Brain pericyte (primary cell): ENCODE measurements around the gene ZNF775.

Experiments
- DNase-seq: peaks from one replicate; pipeline ENCODE4 v3.0.0-alpha.2; 2012; ENCODE audit warnings: low read depth, low spot score

ZNF775 gene

DNA sequence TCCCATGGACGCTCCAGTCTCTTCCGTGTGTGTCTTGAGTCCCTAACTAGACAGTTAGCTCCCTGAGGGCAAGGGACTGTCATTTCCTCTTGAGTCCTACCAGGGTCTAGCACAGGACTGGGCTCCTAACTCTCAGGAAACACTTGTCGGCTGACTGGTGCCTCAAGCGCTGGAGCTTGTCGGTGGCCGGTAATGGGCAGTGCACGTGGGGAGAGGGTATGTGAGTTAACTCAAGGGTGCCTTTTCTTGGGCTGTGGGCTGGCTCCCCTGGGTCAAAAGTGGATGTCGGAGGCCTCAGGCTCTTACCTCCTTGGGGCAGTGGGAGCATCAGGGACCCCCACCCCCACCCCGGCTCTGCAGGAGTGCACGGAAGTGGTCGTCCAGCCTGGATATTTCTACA is 32.9 kb downstream of the ZNF775 start:
- DNase-seq = no peak

DNA sequence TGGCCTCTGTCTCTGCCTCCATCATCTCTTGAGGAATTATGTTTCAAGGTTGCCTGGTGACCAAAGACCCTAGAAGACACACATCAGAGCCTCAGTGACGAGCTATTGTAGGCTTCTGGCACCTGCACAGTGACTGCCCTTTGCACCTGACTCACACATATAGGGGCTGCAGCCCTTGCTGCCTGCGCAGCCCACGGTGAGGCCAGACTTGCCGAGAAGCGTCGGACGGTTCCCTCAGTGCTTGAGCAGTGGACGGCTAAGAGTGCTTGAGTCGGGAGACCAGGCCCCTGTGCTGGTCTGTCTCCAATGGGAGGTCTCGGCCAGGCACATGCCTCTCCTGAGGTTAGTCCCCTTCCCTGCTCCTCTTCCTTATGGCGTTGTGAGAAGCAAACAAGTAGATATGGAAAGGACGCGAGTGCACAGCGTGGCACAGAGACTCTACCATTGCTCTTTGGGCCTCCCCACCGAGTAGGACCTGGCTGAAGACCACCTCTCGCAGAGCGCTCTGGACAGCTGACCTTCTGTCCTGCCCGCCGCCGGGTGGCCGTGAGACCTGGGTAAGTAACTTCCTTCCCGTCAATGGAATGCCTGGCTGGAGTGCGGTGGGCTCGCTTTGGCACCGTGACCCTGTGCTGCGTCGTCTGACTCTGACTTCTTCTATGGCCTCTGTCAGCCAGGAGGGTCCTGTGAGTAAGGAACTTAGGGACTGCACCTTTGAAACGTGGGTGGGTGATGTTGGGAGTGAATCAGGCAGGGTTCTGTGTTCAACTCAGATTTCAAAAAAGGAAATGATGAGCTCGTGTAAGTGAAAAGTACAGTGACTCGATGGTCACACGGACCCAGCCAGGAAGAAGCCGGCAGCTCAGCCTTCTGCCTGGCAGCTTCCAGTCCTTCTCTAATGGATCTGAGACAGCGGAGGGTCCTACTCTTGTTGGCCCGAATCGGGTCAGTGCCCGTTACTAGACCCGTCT is 33.7 kb downstream of the ZNF775 start:
- no peak for DNase-seq

DNA sequence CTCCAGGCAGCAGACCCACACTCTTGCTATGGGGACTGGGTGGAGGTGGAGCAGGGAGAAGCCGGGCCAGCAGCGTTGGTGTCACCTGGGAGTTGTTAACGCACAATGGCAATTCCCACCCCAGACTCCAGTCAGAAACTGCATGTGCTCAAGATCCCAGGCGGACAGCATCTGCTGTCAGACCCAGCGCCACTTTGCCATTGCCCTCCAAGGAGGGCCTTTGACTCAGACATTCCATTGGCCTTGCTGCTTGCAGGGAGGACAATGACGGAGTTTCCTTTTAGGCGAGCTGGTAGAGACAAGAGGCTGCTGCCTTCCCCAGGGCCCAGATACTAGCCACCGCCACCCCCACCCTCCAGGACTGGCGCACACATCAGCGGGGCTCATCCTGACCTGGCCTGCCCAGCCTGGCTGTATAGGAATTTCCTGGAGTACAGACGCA is 34.5 kb downstream of the ZNF775 start:
- DNase-seq = no peak

DNA sequence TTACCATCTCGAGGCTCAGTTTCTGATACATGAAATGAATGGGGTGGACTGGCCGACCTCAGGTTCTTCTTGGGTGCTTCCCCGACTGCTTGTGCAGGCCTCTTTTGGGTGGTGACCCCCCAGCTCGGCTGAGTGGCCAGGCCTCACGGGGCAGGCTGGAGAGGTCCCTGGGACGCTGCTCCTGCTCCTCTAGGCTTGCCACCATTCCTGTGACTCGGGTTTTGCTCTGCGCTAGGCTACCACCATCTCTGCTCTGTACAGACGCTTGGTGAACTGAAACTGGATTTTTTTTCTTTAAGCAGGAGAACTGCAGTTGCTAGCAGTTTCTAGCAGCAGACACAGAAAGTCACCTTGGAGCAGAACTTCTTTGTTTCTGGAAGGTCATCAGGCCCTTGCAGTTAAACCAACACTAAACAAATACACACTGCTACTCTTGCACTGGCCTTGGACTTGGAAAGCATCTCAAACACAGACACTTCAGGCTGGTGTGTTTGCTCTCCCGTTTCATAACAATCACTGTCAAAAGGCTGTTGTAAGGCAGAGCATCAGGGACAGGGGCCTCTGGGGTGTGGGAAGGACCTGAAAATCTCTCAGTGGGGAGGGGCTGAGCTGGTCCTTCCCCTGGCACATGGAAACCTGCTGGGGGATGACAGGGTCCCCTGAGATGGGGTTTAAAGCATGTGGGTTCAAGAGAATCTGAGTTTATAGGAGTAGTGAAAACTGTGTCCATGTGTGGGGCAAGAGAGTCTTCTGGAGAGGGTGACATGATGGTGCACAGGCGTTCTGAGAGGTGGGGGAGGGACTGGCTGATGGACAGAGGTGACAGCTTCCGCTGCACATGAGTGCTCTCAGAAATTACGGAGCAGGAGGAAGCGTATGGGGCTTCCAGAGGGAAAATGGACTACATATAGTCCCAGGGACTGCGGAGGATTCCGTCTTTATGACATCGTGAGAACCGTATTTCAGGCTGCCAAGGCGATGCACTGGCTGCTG is 36.3 kb downstream of the ZNF775 start:
- no peak for DNase-seq

DNA sequence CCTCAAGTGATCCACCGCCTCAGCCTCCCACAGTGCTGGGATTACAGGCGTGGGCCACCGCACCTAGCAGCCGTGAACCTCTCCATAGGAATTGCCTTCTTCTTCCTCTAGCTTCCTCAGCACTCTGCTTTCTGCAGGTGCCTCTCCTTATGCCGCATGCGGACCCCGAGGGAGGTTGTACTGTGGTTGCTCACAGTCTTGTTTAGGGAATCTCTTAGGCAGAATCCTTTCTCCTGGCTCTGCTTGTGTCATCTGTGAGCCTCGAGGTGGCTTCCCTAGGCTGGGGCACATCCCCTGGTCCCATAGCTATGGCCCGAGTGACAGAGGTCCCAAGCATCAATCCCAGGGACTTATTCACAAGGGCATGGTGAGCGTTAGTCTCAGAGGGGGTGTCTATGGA is 38.1 kb downstream of the ZNF775 start:
- DNase-seq = no peak

DNA sequence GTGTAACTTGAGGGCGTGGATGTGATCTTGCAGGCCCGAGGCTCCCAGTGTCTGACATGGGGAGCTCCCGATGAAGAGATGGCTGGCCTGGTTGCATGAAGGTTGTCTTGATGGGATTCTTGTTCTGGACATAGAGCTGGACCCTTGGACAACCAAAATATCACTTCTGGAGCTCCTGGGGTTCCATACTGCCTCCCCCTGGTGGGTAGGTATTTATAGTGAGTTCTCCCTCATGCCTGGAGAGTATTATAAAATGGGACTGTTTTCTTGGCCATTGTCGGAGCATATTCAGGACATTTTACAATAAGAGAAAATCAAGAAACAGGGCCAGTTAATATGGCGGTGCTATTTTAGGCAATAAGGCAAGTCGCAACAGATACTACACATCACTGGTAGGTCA is 38.7 kb downstream of the ZNF775 start:
- no peak for DNase-seq

DNA sequence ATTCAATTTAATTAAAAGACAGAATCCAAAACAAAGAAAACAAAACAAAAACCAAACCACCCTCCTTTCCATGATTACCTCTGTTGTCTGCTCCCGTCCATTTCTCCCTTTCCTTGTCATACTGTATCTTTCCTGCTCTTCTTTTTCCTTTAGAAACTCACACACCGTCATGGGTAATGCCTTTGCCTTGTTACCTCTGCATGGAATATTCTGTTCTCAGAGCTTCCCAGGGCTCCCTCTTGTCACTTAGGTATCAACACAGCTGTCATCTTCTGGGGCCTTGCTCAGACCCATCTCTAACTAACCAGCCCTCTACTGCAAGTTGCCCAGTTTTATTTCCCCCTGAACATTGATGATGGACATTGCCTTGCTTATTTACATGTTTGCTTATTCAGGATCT is 41.1 kb downstream of the ZNF775 start:
- DNase-seq = no peak

DNA sequence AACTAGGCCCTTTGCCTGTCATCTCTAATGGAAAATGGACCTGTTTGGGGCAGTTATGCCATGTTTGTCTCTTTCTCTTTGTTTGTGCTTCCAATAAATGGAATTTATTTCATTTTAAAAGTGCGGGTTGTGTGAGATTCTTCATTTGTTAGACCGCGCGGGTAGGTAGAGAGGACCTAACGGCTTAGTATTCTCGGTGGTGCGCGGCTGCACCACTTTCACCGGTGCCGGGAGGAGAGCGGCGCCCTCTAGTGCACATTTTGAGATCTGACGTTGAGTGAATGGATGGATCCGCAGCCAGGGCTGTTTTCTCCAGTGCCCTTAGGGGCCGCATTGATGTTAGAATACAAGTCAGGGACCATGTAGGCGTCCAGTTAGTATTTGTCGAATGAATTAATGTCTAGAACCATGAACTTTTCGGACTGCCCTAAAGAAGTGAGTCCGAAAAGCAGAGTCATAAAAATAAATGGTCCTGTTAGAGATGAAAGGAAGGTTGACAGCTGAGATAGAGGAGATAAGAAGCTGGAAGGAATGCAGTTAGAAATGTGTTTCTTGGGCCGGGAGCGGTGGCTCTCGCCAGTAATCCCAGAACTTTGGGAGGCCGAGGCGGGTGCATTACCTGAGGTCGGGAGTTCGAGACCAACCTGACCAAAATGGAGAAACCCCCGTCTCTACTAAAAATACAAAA is 42.0 kb downstream of the ZNF775 start:
- peak; percentile 45 for DNase-seq

DNA sequence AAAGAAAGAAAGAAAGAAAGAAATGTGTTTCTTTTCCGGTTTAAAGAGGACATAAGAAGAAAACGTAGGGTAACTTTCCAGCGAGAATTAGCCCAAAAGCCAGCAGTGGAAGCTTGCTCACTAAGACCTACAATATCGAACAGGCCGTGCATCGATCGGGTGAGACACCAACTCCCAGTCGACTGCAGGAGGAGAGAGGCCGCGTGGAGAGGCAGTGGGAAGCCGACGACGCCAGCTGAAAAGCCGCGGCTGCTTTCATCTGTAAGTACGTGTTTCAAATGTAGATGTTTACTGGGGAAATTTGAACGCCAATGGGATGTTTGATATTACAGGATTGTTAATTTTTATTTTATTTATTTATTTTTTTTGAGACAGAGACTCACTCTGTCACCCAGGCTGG is 42.7 kb downstream of the ZNF775 start:
- no peak for DNase-seq

DNA sequence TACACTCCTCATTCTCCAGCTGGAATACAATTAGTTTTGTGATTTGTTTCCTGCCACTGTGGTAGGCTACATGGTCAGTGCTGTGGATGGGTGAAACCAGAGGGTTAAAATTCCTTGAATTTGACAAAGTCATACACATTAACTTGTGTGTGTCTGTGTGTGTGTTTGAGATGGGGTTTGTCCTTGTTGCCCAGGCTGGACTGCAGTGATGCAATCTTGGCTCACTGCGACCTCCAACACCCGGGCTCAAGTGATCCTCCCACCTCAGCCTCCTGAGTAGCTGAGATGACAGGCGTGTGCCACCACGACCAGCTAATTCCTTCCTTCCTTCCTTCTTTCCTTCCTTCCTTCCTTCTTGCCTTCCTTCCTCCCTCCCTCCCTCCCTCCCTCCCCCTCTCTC is 46.5 kb downstream of the ZNF775 start:
- DNase-seq = no peak

DNA sequence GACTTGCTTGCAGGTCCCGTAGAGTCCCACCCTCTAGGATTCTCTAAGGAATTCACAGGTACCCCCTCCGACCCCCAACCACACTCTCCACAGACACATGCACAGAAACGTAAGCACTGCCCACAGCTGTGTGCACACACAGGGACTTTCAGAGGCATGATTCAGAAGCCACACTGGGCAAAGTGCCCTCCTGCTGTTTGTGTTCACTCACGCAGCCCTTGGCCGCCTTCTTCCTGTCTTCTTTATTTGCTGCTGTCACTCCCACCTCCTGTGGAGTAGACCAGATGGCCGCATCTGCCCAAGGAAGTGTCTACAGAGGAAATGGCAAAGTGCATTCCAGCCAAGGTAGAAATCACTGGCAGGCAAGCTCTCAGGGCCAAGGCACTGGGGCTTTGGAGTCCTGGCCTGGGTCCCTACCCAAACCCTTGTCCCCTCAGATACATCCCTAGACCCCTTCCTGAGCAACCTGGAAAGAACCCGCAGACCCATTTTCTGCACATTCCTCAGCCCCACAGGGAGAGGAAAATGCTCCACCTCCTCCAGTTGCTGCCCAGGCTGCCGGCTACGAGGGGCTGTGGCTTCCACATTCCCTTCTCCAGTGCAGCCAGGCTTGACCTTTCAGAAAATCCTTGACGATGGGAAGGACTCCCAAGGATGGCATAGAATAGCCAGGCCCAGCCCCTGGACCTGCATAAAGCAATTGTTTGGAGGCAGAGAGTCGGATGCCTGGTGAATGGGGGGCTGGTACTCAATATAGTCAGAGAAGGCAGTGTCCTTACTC is 49.7 kb downstream of the ZNF775 start:
- peak; percentile 61 for DNase-seq

DNA sequence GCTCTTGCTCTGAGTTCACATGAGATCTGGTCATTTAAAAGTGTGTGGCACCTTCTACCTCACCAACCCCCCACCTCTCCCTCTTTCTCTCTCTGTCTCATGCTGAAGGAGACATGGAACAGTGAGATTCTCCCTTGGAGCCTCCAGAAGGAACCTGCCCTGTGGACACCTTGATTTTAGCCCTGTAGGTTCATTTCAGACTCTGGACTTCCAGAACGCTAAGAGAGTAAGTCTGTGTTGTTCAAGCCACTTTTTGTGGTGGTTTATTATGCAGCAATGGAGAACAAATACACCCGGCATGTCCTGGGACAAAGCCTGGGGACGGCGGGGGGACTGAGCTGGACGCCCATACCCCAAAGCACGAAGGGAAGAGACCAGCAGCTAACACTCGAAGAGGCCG is 50.6 kb downstream of the ZNF775 start:
- no peak for DNase-seq

DNA sequence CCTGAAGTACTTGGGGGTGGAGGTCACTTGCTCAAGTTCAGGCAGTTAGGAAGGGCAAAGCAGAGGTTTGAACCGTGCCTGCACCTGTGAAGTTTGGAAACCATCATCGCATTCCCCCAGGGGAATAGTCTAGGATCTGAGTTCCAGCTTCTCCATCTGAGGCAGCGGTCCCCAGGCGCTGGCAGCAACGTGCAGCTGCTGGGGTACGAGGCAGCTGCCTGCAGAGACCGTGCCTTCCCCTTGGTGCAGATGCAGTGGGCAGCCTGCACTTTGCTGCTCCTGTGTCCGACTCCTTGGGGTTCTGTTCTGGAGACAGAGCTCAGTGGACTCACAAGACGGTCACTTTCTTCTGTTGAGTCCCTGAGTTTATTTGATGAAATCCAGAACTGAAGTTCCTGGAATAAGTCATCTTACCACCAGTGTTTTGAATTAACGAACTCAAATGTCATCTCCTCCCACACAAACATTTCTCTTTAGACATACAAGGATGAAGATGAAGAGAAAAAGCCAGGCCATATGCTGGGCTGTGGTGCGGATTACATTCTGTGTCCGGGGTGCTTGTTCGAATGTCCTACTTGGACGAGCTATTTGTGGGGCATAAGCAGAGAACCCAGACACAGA is 51.4 kb downstream of the ZNF775 start:
- no peak for DNase-seq

DNA sequence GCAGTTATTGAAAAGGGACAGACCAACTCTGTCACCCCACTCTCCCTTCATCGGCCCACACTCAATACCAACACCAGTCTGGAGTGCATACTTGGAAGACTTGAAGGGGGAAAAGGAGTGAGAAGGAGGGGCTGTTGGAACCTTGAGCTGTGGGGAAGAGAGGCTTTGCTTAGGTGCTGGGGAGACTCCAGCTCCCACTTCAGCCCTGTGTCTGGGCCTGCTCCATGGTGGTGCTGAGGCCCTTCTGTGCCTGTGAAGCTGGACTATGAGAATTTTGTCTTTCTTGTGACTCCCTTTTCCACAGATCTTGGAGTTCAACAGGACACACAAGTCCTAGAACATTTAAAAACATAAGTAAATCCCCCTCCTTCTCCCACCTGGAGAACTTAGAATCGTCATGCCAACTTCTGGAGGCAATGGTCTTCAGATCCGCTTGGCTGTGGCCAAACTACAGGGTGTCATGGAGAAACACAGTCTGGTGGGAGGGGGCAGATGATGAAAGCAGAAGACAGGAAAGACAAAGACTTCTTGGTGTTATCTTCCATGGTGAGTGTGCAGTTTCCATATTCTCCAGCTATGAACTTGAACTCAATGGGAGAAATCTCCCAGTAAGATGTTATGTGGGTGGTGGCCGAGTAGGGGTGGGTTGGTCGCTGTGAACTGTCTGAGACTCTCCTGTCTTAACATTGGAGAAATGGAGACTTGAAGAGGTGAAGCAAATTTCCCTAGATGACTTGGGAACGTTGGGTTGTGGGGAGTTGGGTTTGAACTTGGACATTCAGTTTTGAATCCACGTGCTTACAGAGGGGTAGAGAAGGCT is 52.9 kb downstream of the ZNF775 start:
- no peak for DNase-seq

DNA sequence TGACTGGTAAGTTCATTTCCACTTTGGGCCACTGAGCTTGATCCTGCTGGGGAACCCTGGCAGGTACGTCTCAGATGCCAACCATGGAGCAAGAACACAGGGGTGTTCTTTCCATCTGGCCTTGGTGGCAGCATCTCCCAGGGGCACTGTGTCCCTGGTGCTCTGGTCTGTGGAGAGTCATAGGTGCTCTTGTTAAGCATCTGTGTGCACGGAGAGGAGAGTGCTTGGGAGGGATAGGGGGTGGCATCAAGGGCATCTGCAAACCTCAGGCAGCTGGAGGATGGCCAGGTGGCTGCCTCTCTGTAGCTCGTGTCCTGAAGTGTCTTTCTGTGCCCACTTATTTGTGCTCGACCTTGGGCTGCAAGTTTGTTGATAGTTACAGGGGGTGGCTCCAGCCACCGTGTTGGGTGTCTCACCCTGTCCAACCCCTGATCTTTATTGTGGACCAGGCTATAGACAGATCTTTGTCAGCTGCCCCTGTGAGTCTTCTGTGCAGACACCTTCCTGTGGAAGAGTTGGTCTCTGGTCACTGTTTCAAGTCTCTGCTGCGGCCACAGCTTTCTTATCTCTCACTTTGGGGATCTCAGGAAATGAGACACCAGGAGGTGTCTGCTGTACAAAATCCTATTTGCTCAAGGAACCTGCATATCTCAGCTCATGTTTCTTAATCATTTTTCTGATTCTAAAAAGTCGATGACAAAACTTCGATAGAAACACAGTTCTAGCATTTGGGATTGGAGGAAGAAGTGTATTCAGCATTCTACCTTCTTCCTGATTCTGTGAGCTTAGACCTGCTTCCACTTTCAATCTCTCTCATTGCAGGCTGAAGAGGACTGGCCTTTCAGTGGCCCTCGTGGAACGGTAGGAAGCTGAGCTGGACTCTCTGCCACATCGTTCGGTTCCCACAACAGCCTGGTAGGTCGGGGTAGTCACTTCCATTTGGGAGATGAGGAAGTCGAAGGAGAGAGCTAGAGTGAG is 54.1 kb downstream of the ZNF775 start:
- no peak for DNase-seq

DNA sequence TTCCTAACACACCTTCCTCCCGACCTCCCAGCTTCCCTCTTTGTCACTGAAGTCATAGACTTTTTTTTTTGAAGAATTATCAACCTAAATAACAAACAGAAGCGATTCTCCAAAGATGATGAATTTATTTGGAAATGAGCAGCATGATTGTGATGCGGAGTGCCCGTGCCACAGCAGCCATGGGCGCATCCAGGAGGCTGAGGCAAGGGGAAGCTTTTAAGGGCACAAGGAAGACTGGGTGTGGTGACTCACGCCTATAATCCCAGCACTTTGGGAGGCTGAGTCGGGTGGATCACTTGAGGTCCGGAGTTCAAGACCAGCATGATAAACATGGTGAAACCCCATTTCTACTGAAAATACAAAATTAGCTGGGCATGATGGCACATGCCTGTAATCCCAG is 55.1 kb downstream of the ZNF775 start:
- DNase-seq = no peak

DNA sequence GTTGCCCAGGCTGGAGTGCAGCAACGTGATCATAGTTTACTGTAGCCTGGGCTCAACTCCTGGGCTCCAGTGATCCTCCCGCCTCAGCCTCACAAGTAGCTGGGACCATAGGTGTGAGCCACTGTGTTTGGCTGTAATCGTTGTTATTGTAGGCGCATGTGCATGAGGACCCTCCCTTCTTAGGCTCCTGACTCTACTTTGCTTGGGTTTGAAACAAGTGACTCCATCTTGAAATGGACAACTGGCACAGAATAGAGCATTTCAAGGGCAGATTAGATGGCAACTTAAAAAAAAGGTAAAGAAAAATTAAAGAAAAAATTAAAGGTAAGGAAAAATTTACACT is 55.9 kb downstream of the ZNF775 start:
- no peak for DNase-seq

DNA sequence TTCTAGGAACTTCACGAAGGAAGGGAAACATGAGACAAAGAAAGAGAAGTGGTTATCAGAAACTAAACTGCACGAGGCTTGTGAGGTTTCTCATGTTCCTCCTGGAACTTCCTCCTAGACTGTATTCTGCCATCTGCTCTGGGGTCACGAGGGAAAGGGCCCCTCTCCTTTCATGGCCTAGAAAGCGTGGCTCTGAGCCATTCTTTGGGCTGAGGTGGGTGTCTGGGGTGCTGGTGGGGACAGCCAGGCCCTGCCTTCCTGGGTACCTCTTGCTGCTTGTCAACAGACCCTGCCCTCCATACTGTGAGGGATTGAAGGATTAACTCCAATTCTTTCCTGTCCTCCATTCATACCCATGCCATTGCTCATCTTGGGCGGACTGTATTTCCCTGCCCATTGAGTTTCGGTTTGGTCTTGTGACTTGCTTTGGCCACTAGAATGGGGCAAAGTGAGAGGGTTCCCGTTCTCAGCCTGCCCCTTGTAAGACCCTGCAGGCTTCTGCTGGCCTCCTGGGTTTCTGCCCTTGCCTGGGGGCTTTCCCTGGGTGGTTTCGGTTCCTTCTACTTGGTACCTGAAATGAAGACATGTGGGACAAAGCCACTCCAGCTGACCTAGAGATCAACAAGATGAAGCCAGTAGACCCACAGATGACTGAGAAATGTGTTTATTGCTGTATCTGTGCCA is 56.4 kb downstream of the ZNF775 start:
- no peak for DNase-seq
